IMR-90 (cell line): ENCODE results near the gene PFKP. TPM values are rescaled to one million over a fixed set of nuclear protein-coding genes. Genes with fewer than 3 reads are reported as not detected.

Experiments used
- ATAC-seq: fragments of 200-7000 bp; cut with Tn5 transposase; 2 replicates; pipeline ENCODE4 v1.9.1; 2020; ENCODE audit warnings: low read depth, mild to moderate bottlenecking, moderate library complexity
- BruUV-seq: library from RNA; stranded (reverse); fragments of 400-500 nt; replicated peaks from 2 replicates; lab custom pipeline; 2021; lab: Mats Ljungman, UMichigan
- CTCF ChIA-PET: fragments of 300-600 bp; formaldehyde crosslinking; extraction: SDS; loops from one replicate; lab custom pipeline; 2021; ENCODE audit warnings: antibody characterized with exemption; lab: Yijun Ruan, JAX
- POLR2A ChIA-PET: fragments of 300-600 bp; sonication (Branson Sonifier 250); formaldehyde crosslinking; loops from one replicate; lab custom pipeline; 2022; ENCODE audit warnings: antibody characterized with exemption; ENCODE audit not compliant: unreplicated experiment; lab: Charles Lee
- DNase-seq: peaks from one replicate; pipeline ENCODE4 v3.0.0; 2013
- H2AFZ ChIP-seq: replicated peaks from 2 replicates; pipeline ENCODE3; 2013; ENCODE audit warnings: low read length, mild to moderate bottlenecking; ENCODE audit not compliant: poor library complexity
- H2AK5ac ChIP-seq: 2 replicates; pipeline ENCODE4 v1.6.1; 2013; ENCODE audit warnings: low read depth, low read length, inconsistent platforms
- H2AK9ac ChIP-seq: replicated peaks from 2 replicates; pipeline ENCODE3; 2013; ENCODE audit warnings: mild to moderate bottlenecking, low read depth, low read length, moderate library complexity; ENCODE audit not compliant: poor library complexity
- H2BK120ac ChIP-seq: 2 replicates; pipeline ENCODE4 v1.6.1; 2013; ENCODE audit warnings: low read depth, low read length, inconsistent platforms
- H2BK15ac ChIP-seq: 3 replicates; pipeline ENCODE4 v1.6.1; 2013; ENCODE audit warnings: low read depth, low read length, inconsistent platforms
- H2BK20ac ChIP-seq: 2 replicates; pipeline ENCODE4 v1.6.1; 2013; ENCODE audit warnings: low read depth, mild to moderate bottlenecking, inconsistent platforms, low read length, moderate library complexity
- H2BK5ac ChIP-seq: 2 replicates; pipeline ENCODE4 v1.6.1; 2013; ENCODE audit warnings: mild to moderate bottlenecking, low read depth, low read length, inconsistent platforms; ENCODE audit not compliant: poor library complexity, severe bottlenecking
- H3K14ac ChIP-seq: replicated peaks from 2 replicates; pipeline ENCODE4 v1.6.1; 2013; ENCODE audit warnings: low read depth, low read length, inconsistent platforms
- H3K18ac ChIP-seq: 2 replicates; pipeline ENCODE4 v1.6.1; 2013; ENCODE audit warnings: low read depth, low read length, control low read depth
- H3K23ac ChIP-seq: 2 replicates; pipeline ENCODE4 v1.6.1; 2013; ENCODE audit warnings: low read depth, low read length, inconsistent platforms
- H3K27ac ChIP-seq: 2 replicates; pipeline ENCODE4 v1.5.1; 2013; ENCODE audit warnings: mild to moderate bottlenecking, control low read depth, low read length; ENCODE audit not compliant: insufficient read depth
- H3K27me3 ChIP-seq: 2 replicates; pipeline ENCODE4 v1.6.1; 2013; ENCODE audit warnings: low read length; ENCODE audit not compliant: control insufficient read depth, insufficient read depth
- H3K36me3 ChIP-seq: 2 replicates; pipeline ENCODE4 v1.6.1; 2013; ENCODE audit warnings: low read length, mixed read lengths; ENCODE audit not compliant: control insufficient read depth, insufficient read depth
- H3K4ac ChIP-seq: 2 replicates; pipeline ENCODE4 v1.6.1; 2013; ENCODE audit warnings: low read depth, low read length, inconsistent platforms
- H3K4me1 ChIP-seq: 2 replicates; pipeline ENCODE4 v1.6.1; 2013; ENCODE audit warnings: low read length, mixed read lengths; ENCODE audit not compliant: control insufficient read depth, insufficient read depth
- H3K4me2 ChIP-seq: 2 replicates; pipeline ENCODE4 v1.6.1; 2013; ENCODE audit warnings: low read depth, mild to moderate bottlenecking, control low read depth, low read length, moderate library complexity
- H3K4me3 ChIP-seq: 2 replicates; pipeline ENCODE4 v1.5.1; 2013; ENCODE audit warnings: low read depth, mild to moderate bottlenecking, control low read depth, low read length, moderate library complexity; ENCODE audit not compliant: insufficient read depth
- H3K56ac ChIP-seq: 2 replicates; pipeline ENCODE4 v1.6.1; 2013; ENCODE audit warnings: low read length, inconsistent platforms; ENCODE audit not compliant: insufficient read depth; ENCODE audit errors: extremely low read depth
- H3K79me1 ChIP-seq, 2 experiments: 2 replicates each; pipeline ENCODE4 v1.6.1; 2013; ENCODE audit warnings: low read length in 2 of 2, inconsistent platforms in 1 of 2, low read depth in 1 of 2
- H3K9ac ChIP-seq: 2 replicates; pipeline ENCODE4 v1.6.1; 2013; ENCODE audit warnings: low read depth, low read length, control low read depth
- H3K9me1 ChIP-seq: 2 replicates; pipeline ENCODE4 v1.6.1; 2013; ENCODE audit warnings: low read length, inconsistent platforms; ENCODE audit not compliant: insufficient read depth
- H3K9me3 ChIP-seq: 2 replicates; pipeline ENCODE4 v1.6.1; 2013; ENCODE audit warnings: low read length; ENCODE audit not compliant: control insufficient read depth, insufficient read depth
- H4K20me1 ChIP-seq: 2 replicates; pipeline ENCODE4 v1.6.1; 2013; ENCODE audit warnings: low read length, inconsistent platforms; ENCODE audit not compliant: insufficient read depth
- H4K5ac ChIP-seq: 2 replicates; pipeline ENCODE4 v1.6.1; 2013; ENCODE audit warnings: mild to moderate bottlenecking, low read depth, low read length, control low read depth
- H4K8ac ChIP-seq, 2 experiments: 2 replicates each; pipeline ENCODE4 v1.6.1; 2013; ENCODE audit warnings: low read depth in 2 of 2, low read length in 2 of 2, control low read depth in 1 of 2, inconsistent platforms in 1 of 2
- H4K91ac ChIP-seq: 2 replicates; pipeline ENCODE4 v1.6.1; 2013; ENCODE audit warnings: low read depth, low read length, inconsistent platforms; ENCODE audit not compliant: insufficient read depth
- MXI1 ChIP-seq: IDR thresholded peaks from 2 replicates; pipeline ENCODE4 v1.6.1; 2012; ENCODE audit warnings: low read depth, mild to moderate bottlenecking, low read length, moderate library complexity, borderline replicate concordance
- NFE2L2 ChIP-seq: fragments of 150-350 bp; IDR thresholded peaks from 2 replicates; pipeline ENCODE4 v1.6.1; 2016; ENCODE audit warnings: low read depth, mild to moderate bottlenecking, low read length
- RFX5 ChIP-seq: IDR thresholded peaks from 2 replicates; pipeline ENCODE4 v1.8.0; 2012; ENCODE audit warnings: low read depth, mild to moderate bottlenecking, low read length, moderate library complexity
- WGBS, 2 experiments: methylation state at CpG; one replicate each; pipeline versions ENCODE4 v1.1.5 to v1.1.7; 2013; ENCODE audit warnings: missing lambda C conversion rate in 2 of 2; ENCODE audit not compliant: insufficient read length in 1 of 2; ENCODE audit errors: extremely low coverage in 2 of 2; 5-methylcytosine and 5-hydroxymethylcytosine counted together
- dilution Hi-C: fragments of 300-500 bp; cut with HindIII; formaldehyde crosslinking; loops from one replicate; pipeline ENCODE4 v1.14.3; 2018; ENCODE audit warnings: low sequenced_read_pairs; ENCODE audit not compliant: unreplicated experiment
- in situ Hi-C: fragments of 300-500 bp; cut with MboI; formaldehyde crosslinking; loops from 3 replicates; pipeline ENCODE4 v1.14.3; 2019; ENCODE audit warnings: low sequenced_read_pairs, inconsistent platforms, mixed read lengths
- intact Hi-C: fragments of 100-400 bp; cut with micrococcal nuclease; formaldehyde crosslinking; loops from 2 replicates; pipeline ENCODE4 v1.10.0; 2022
- polyA plus RNA-seq, 3 experiments: library from polyadenylated mRNA; depleted of rRNA; stranded (reverse); fragments of >200 nt; gene quantifications; 2 replicates each; pipeline ENCODE4 v1.2.3, GENCODE V29; 2012; ENCODE audit warnings: low replicate concordance in 1 of 3
- total RNA-seq: library from RNA; depleted of rRNA; stranded (reverse); fragments of >200 nt; gene quantifications from 2 replicates; pipeline ENCODE4 v1.2.3, GENCODE V29; 2012

The PFKP gene
- total and polyA plus RNA-seq, 2 of the 4 experiments (the other 2 are of a cell fraction): 223 to 294 TPM

DNA sequence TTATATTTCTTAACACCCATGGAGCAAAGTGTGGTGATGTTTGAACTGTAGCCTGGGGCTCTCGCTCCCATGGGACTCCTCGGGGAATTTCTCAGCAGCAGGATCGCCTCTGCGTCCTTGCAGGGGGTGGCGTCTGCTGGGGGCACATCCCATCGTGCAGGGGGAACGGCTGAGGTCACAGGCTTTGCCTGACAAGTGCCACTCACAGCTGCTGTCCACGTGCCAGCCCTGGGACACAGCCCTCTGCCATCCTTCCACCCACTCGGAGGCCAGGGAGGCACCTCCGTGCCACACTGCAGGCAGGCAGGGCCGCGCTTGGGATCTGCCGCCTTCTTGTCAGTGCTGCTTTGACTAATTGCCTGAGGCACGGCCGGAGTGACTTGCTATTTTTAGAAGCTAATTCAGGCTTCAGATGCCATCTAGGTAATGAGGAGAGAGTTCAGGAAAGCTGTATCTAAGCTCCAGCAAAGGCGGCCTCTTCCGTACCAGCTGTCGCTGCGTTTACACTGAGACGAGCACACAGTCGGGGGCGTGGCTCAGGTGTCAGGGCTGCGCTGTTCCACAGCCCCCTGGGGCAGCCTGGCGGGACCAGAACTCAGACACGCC, 59.5 kb downstream of the PFKP start:
- no peaks in the 10 kb centered on the region for H3K27me3 ChIP-seq
- H3K9ac ChIP-seq: no peak overlapping the region
- dilution Hi-C loops: no loop called here
- no peak overlapping the region for H4K8ac ChIP-seq
- peaks cover 10% of the 10 kb centered on the region; the same call in 1 of the 2 replicates for H3K9me1 ChIP-seq
- H3K23ac ChIP-seq: no peak overlapping the region
- no peak overlapping the region for H3K4me3 ChIP-seq
- H3K4me1 ChIP-seq: no peaks in the 10 kb centered on the region
- H2BK20ac ChIP-seq: no peak overlapping the region
- peaks cover 87% of the 10 kb centered on the region for H3K36me3 ChIP-seq
- ATAC-seq (no peak), DNase-seq (no peak)
- H2AFZ ChIP-seq: peak overlapping the region; percentile 49
- H3K79me1 ChIP-seq: peaks cover 14 to 60% of the 10 kb centered on the region in 2 experiments
- H3K9me3 ChIP-seq: no peaks in the 10 kb centered on the region
- no peak overlapping the region for H3K18ac ChIP-seq
- H2AK9ac ChIP-seq: no peak overlapping the region
- H4K5ac ChIP-seq: no peak overlapping the region
- peaks cover 38% of the 10 kb centered on the region for H4K20me1 ChIP-seq
- ChIA-PET CTCF (no interaction called here), POLR2A (no interaction called here)
- BruUV-seq: no TSS peak
- H3K4me2 ChIP-seq: no peak overlapping the region
- no peak overlapping the region for H2AK5ac ChIP-seq
- TF ChIP-seq MXI1 (no peak), NFE2L2 (no peak), RFX5 (no peak)
- no peak overlapping the region for H3K4ac ChIP-seq
- no peak overlapping the region for H2BK120ac ChIP-seq
- intact Hi-C loops: no loop called here
- H2BK15ac ChIP-seq: no peak overlapping the region
- H3K56ac ChIP-seq: no peak overlapping the region
- in situ Hi-C loops: no loop called here
- no peak overlapping the region for H3K14ac ChIP-seq
- no peak overlapping the region for H4K91ac ChIP-seq
- no peak overlapping the region for H3K27ac ChIP-seq
- whole genome bisulfite sequencing, 2 experiments: 57% methylated on average over 8 of the region's 25 CpGs; no CpG with 5 or more reads in 1 of the 2 experiments
- no peak overlapping the region for H2BK5ac ChIP-seq
